HepG2 (cell line): Measurements from ENCODE around the gene CORO7. TPM values are rescaled to one million over a fixed set of nuclear protein-coding genes. Genes with fewer than 3 reads are reported as not detected.
A peak's percentile ranks its signal among the peaks of the same experiment; 100 is the strongest.

Experiments
- CEBPZ ChIP-seq: IDR thresholded peaks from 2 replicates; pipeline ENCODE4 v1.6.1; 2012; ENCODE audit warnings: low read length, improper control_type of control experiment
- DMAP1 ChIP-seq: IDR thresholded peaks from 2 replicates; pipeline ENCODE4 v1.6.1; 2016
- ETS1 ChIP-seq: sonication (generic); formaldehyde crosslinking; IDR thresholded peaks from 2 replicates; pipeline ENCODE4 v1.4.0; 2020; ENCODE audit warnings: missing genetic modification reagents
- FOXA1 ChIP-seq, 2 experiments: fragments of 450-650 bp in 1 of 2; sonication (generic) in 1 of 2; formaldehyde crosslinking in 1 of 2; IDR thresholded peaks; 2 replicates each; pipeline versions ENCODE4 v1.4.0 to v1.6.1; 2016 to 2020; ENCODE audit warnings: missing genetic modification reagents in 1 of 2
- MEF2D ChIP-seq: sonication (generic); formaldehyde crosslinking; IDR thresholded peaks from 2 replicates; pipeline ENCODE4 v1.5.1; 2020; ENCODE audit warnings: mild to moderate bottlenecking, missing genetic modification reagents
- NPAS2 ChIP-seq: sonication (generic); formaldehyde crosslinking; IDR thresholded peaks from 2 replicates; pipeline ENCODE4 v1.8.0; 2022; ENCODE audit warnings: mild to moderate bottlenecking, missing genetic modification reagents, borderline replicate concordance
- REST ChIP-seq, 2 experiments: IDR thresholded peaks; 2 replicates each; pipeline ENCODE4 v1.6.1; 2011 to 2012; ENCODE audit warnings: low read length in 2 of 2, borderline replicate concordance in 1 of 2, low read depth in 1 of 2, mild to moderate bottlenecking in 1 of 2, moderate library complexity in 1 of 2
- SMAD9 ChIP-seq: sonication (generic); formaldehyde crosslinking; IDR thresholded peaks from 2 replicates; pipeline ENCODE4 v1.5.1; 2020; ENCODE audit warnings: mild to moderate bottlenecking, missing genetic modification reagents
- SNRNP70 ChIP-seq: fragments of 200-400 bp; formaldehyde crosslinking; IDR thresholded peaks from 2 replicates; pipeline ENCODE4 v1.6.1; 2017; ENCODE audit warnings: mild to moderate bottlenecking, low read depth, low read length, moderate library complexity
- SP2 ChIP-seq: sonication (generic); formaldehyde crosslinking; IDR thresholded peaks from 2 replicates; pipeline ENCODE4 v1.5.1; 2020; ENCODE audit warnings: mild to moderate bottlenecking, missing genetic modification reagents
- ZFP36L1 ChIP-seq: sonication (generic); formaldehyde crosslinking; IDR thresholded peaks from 2 replicates; pipeline ENCODE4 v1.8.0; 2022; ENCODE audit warnings: mild to moderate bottlenecking, missing genetic modification reagents, moderate library complexity
- ZNF274 ChIP-seq: sonication (generic); formaldehyde crosslinking; IDR thresholded peaks from 2 replicates; pipeline ENCODE4 v1.5.1; 2020; ENCODE audit warnings: mild to moderate bottlenecking, missing genetic modification reagents
- ZNF33A ChIP-seq: sonication (generic); formaldehyde crosslinking; IDR thresholded peaks from 2 replicates; pipeline ENCODE4 v1.5.1; 2020; ENCODE audit warnings: missing genetic modification reagents, mild to moderate bottlenecking, moderate library complexity, borderline replicate concordance
- ZNF557 ChIP-seq: sonication (generic); formaldehyde crosslinking; IDR thresholded peaks from 2 replicates; pipeline ENCODE4 v1.4.0; 2020; ENCODE audit warnings: missing genetic modification reagents
- polyA plus RNA-seq, 8 experiments: library from polyadenylated mRNA; depleted of rRNA in 3 of 8; stranded (reverse) in 7 of 8; unstranded in 1 of 8; fragments of >200 nt; fragmentation: Illumina TruSeq in 4 of 8; extraction: Trizol in 4 of 8; gene quantifications; 2 replicates each; pipeline versions ENCODE4 v1.2.1 to v1.2.3, GENCODE V29; 2011 to 2016; ENCODE audit warnings: low read depth in 4 of 8, missing spikeins in 1 of 8, mixed read lengths in 1 of 8; ENCODE audit not compliant: insufficient read depth in 1 of 8
- total RNA-seq, 5 experiments: library from RNA; depleted of rRNA; stranded (reverse); fragments of >200 nt; fragmentation: Illumina TruSeq; extraction: Trizol; gene quantifications; 2 replicates each; pipeline ENCODE4 v1.2.3, GENCODE V29; 2016; ENCODE audit warnings: low read depth in 1 of 5
- TF ChIP-seq, protein P1 (sequence below): sonication (generic); formaldehyde crosslinking; IDR thresholded peaks from 2 replicates; pipeline ENCODE4 v1.4.0; 2020; ENCODE audit warnings: mild to moderate bottlenecking, missing genetic modification reagents
- TF ChIP-seq, protein P2 (sequence below): IDR thresholded peaks from 2 replicates; pipeline ENCODE4 v1.6.1; 2016
- TF ChIP-seq, protein P3 (sequence below): IDR thresholded peaks from 2 replicates; pipeline ENCODE4 v1.6.1; 2016; ENCODE audit warnings: low read depth, control low read depth

Gene CORO7
- total and polyA plus RNA-seq, 2 of the 13 experiments (the other 11 are each of a cell fraction or from before 2014, with no cell fraction given) = 9.9 to 14.3 TPM

DNA sequence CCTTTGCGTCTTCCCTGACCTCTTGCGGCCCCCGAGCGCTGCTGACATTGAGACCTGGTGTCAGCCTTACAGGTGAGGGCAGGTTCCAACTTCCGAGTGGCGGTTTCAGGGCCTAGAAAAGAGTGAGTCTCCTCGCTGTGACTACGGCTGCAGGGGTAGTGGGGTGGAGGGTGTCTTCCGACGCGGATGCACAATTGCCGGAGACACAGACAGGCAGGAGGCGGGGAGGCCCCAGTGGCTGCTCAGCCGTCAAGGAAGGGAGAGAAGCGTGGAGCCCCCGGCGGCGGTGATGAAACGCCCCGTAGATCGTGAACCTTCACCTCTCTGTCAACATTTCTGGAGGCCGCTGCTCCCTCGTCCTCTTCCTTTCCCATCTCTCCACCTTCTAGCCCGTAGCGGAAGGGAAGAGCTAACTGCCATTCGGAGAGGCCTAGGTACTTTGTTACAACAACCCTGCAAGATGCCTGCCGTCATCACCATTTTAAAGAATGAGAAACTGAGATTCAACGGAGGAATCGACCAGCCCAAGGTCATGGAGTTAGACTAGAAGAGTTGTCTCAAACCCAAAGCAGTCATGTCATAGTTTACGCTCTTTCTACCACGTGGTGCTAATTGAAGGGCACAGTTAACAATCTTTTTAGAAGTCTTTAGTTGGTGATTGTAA lies 9.8 kb upstream of the CORO7 start (continued):
- TF ChIP-seq CEBPZ = no peak
- no peak for TF ChIP-seq ZNF274
- TF ChIP-seq, protein P1, sequence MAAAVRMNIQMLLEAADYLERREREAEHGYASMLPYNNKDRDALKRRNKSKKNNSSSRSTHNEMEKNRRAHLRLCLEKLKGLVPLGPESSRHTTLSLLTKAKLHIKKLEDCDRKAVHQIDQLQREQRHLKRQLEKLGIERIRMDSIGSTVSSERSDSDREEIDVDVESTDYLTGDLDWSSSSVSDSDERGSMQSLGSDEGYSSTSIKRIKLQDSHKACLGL (CRISPR knock-in tag) = peak; percentile 77
- TF ChIP-seq DMAP1 (CRISPR knock-in tag) = no peak; the same call in 1 of the 2 replicates
- TF ChIP-seq ZFP36L1 (CRISPR knock-in tag) = no peak
- TF ChIP-seq SMAD9 (CRISPR knock-in tag) = peak; percentile 25; the same call in 1 of the 2 replicates
- TF ChIP-seq REST (IDR thresholded peaks at IDR 0.05; ENCODE audit: borderline replicate concordance in 1 of 2, low read depth in 1 of 2, low read length in 2 of 2) = no peak
- TF ChIP-seq NPAS2 (CRISPR knock-in tag) = no peak
- TF ChIP-seq SP2 (CRISPR knock-in tag) = peak; percentile 58
- TF ChIP-seq ZNF557 (CRISPR knock-in tag) = 0 out of 2 replicates have a peak, but pooled peaks have one; percentile 11
- TF ChIP-seq, protein P2, sequence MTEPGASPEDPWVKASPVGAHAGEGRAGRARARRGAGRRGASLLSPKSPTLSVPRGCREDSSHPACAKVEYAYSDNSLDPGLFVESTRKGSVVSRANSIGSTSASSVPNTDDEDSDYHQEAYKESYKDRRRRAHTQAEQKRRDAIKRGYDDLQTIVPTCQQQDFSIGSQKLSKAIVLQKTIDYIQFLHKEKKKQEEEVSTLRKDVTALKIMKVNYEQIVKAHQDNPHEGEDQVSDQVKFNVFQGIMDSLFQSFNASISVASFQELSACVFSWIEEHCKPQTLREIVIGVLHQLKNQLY (CRISPR knock-in tag) = no peak
- no peak for TF ChIP-seq ETS1 (CRISPR knock-in tag)
- no peak for TF ChIP-seq FOXA1 (IDR thresholded peaks at IDR 0.05)
- peak; percentile 78 for TF ChIP-seq FOXA1 (CRISPR knock-in tag; IDR thresholded peaks at IDR 0.05)
- no peak for TF ChIP-seq SNRNP70
- no peak for TF ChIP-seq ZNF33A (CRISPR knock-in tag)
- TF ChIP-seq, protein P3, sequence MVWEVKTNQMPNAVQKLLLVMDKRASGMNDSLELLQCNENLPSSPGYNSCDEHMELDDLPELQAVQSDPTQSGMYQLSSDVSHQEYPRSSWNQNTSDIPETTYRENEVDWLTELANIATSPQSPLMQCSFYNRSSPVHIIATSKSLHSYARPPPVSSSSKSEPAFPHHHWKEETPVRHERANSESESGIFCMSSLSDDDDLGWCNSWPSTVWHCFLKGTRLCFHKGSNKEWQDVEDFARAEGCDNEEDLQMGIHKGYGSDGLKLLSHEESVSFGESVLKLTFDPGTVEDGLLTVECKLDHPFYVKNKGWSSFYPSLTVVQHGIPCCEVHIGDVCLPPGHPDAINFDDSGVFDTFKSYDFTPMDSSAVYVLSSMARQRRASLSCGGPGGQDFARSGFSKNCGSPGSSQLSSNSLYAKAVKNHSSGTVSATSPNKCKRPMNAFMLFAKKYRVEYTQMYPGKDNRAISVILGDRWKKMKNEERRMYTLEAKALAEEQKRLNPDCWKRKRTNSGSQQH = peak; percentile 89; the same call in 1 of the 2 replicates
- TF ChIP-seq MEF2D (CRISPR knock-in tag) = peak; percentile 44; the same call in 1 of the 2 replicates
